Activated T-helper 17 cell treated with anti-CD3 and anti-CD28 coated beads, Interleukin-2, amount 50 U/mL, for 72 hours (primary cell): Measurements from ENCODE around the gene KRT74. TPM values are rescaled to one million over a fixed set of nuclear protein-coding genes. Genes with fewer than 3 reads are reported as not detected.

Source experiments
- ATAC-seq: fragments of 150-1000 bp; cut with Tn5 transposase; replicated peaks from 2 replicates; pipeline ENCODE4 v1.10.0; 2021; ENCODE audit warnings: mild to moderate bottlenecking, moderate library complexity
- H3K27ac Mint-ChIP-seq: one replicate; pipeline ENCODE4 v1.8.0; 2022; ENCODE audit warnings: mixed read lengths
- H3K27me3 Mint-ChIP-seq: one replicate; pipeline ENCODE4 v1.8.0; 2022; ENCODE audit warnings: mixed read lengths
- H3K36me3 Mint-ChIP-seq: one replicate; pipeline ENCODE4 v1.8.0; 2022; ENCODE audit warnings: low read depth, mild to moderate bottlenecking, mixed read lengths
- H3K4me1 Mint-ChIP-seq: one replicate; pipeline ENCODE4 v1.8.0; 2022; ENCODE audit warnings: mixed read lengths
- H3K4me3 Mint-ChIP-seq: one replicate; pipeline ENCODE4 v1.8.0; 2022; ENCODE audit warnings: mild to moderate bottlenecking, mixed read lengths
- H3K9me3 Mint-ChIP-seq: one replicate; pipeline ENCODE4 v1.8.0; 2022; ENCODE audit warnings: mixed read lengths
- total RNA-seq, 2 donors: library from RNA; stranded (reverse); gene quantifications; one replicate each; pipeline ENCODE4 v1.2.3, GENCODE V29; 2022

The KRT74 gene
- total RNA-seq, 2 donors from 2014 or later, result not detected

DNA sequence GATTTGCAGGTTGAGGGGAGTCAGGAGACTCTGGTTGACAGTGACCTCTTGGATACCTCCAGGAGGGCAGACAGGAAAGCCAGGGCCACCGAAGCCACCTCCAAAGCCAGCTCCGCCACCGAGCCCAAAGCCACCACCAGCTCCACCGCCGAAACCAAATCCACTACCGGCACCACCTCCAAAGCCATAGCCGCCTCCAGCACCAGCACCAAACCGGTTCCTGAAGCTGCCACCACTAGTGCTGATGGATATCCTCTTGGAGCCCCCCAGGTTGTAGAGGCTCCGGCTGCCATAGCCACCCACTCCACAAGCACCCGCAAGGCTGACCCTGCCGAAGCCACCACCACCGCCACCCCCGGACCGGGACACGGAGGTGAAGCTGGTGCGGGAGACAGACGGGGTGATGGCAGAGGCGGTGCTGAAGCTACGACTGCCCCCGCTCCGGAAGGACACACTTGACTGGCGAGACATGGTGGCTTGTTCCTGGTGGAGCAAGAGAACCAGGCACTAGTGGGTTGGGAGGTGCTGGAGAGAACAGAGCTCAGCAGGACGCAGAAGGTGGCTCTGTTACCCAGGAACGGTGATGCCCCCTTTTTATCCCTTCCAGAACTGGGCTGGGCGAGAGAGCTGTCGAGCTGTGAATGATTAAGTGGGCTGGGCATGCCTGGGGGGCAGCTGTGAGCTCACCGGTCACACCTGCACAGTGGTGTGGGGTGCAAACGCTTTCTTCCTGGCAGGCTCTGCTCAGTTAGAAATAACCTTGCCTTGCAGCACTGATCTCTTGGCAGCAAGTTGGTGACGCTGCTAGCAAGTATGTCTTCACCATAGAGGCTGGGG is 53.6 kb downstream of the KRT74 start, which contains the start of gene KRT5:
Gene KRT5, minus strand, starts transcription at position 569 of the 837 bp plus-strand sequence. Its CDS starts 98 bp downstream, at position 471.
- H3K27me3 Mint-ChIP-seq, result peaks cover 6% of the 10 kb centered on the region
- no peaks in the 10 kb centered on the region for H3K9me3 Mint-ChIP-seq
- ATAC-seq, result no peak
- H3K4me3 Mint-ChIP-seq, result no peak within 1 kb of the TSS
- H3K4me1 Mint-ChIP-seq, result no peaks in the 10 kb centered on the region
- no peaks in the 10 kb centered on the region for H3K36me3 Mint-ChIP-seq
- no peak within 1 kb of the TSS for H3K27ac Mint-ChIP-seq

DNA sequence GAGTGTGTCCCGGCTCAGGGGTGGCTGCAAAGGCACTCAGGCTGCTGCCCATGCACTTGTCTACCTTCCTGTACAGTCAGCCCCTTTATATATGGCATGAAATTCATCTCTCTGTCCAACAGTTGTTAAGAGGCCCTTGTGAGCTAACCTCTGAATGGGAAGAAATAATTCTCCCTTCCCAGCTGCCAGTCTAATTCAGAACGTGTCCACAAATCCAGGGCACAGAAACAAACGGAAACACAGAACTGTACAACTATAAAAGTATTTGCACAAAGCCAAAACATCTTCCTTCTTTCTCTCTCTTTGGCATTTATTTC is 54.3 kb downstream of the KRT74 start:
- ATAC-seq, result no peak
- Mint-ChIP-seq H3K36me3 (no peaks in the 10 kb centered on the region), H3K27me3 (peaks cover 7% of the 10 kb centered on the region), H3K4me3 (no peak overlapping the region), H3K9me3 (no peaks in the 10 kb centered on the region), H3K4me1 (no peaks in the 10 kb centered on the region), H3K27ac (no peak overlapping the region)

DNA sequence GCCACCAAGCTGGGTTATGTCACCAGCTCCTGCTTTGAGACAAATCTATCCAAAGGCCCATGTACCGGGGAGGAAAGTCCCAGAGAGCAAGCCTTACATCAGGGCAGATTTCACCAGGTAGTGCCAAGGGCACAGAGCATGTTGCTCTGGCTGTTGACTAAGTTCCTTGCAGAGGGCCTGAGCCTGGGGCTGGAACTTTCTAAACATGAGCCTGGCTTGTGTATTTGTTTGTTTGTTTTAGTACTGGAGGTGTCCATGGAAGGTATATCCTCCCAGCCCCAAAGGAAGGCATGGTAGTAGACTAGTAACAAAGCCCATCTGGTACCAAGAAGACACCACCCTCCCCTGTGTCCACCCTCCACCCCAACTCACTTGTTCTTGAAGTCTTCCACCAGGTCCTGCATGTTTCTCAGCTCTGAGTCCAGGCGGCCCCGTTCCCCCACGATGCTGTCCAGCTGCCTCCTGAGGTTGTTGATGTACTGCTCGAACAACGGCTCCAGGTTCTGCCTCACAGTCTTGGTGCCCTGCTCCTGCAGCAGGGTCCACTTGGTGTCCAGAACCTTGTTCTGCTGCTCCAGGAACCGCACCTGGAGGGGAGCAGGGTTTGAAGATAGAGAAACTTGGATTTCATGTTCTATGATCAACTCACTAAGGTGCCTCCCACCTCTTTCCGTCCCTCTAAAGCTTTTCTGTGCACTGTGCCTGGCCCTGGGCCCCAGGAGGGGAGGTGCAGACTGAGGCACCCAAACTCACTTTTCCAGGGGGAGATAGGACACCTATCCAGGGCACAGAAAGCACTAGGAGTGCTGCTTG is 54.9 kb downstream of the KRT74 start:
- Mint-ChIP-seq H3K36me3 (no peaks in the 10 kb centered on the region), H3K4me3 (no peak overlapping the region), H3K27me3 (peaks cover 7% of the 10 kb centered on the region), H3K27ac (no peak overlapping the region), H3K4me1 (no peaks in the 10 kb centered on the region), H3K9me3 (no peaks in the 10 kb centered on the region)
- no peak for ATAC-seq

DNA sequence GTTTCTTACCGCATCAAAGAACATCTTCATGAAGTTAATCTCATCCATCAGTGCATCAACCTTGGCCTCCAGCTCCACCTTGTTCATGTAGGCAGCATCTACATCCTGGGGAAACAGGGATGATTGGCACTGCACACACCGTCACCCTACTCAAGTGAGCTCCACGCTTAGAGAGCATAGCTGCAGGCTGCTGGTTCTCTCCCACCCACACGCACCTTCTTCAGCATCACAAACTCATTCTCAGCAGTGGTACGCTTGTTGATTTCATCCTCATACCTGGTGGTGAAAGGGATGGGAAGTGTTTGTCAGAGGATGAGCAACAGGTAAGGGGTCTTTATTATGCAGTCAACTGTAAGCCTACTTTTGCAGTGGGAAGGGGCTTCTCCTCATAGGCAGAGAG is 55.8 kb downstream of the KRT74 start:
- Mint-ChIP-seq H3K9me3 (no peaks in the 10 kb centered on the region), H3K36me3 (no peaks in the 10 kb centered on the region), H3K4me3 (no peak overlapping the region), H3K4me1 (no peaks in the 10 kb centered on the region), H3K27ac (no peak overlapping the region), H3K27me3 (peaks cover 10% of the 10 kb centered on the region)
- no peak for ATAC-seq

DNA sequence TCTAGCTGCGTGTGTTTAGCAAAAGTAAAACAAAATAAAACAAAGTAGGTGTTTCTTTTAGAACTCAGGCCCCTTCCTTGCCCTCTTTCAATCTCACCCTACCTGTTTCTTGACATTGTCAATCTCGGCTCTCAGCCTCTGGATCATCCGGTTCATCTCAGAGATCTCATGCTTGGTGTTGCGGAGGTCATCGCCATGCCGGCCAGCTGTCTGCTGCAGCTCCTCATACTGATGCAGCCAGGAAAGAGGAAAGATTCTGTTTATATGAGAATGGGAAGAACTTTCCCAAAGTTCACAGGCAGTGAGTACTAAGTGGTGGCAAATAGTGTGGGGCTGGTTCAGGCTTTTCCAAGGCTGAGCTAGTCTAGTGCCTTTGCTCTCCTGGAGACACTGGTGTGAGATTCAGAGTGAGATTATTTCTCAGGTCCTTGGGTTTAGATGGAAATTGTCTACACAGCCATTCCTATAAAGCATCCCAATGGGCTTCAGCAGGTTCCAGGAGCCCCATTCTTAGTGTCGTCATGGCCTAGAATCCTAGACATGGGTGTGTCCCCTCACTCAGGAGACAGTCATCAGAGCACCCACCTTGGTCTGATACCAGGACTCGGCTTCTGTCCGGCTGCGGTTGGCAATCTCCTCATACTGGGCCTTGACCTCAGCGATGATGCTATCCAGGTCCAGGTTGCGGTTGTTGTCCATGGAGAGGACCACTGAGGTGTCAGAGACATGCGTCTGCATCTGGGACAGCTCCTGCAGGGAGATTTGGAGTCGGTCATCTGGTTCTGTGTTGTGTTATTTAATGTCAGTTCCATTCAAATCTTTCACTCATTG is 56.4 kb downstream of the KRT74 start:
- H3K4me1 Mint-ChIP-seq, result no peaks in the 10 kb centered on the region
- H3K4me3 Mint-ChIP-seq, result no peak overlapping the region
- ATAC-seq, result no peak
- no peaks in the 10 kb centered on the region for H3K9me3 Mint-ChIP-seq
- peaks cover 14% of the 10 kb centered on the region for H3K27me3 Mint-ChIP-seq
- no peak overlapping the region for H3K27ac Mint-ChIP-seq
- no peaks in the 10 kb centered on the region for H3K36me3 Mint-ChIP-seq

DNA sequence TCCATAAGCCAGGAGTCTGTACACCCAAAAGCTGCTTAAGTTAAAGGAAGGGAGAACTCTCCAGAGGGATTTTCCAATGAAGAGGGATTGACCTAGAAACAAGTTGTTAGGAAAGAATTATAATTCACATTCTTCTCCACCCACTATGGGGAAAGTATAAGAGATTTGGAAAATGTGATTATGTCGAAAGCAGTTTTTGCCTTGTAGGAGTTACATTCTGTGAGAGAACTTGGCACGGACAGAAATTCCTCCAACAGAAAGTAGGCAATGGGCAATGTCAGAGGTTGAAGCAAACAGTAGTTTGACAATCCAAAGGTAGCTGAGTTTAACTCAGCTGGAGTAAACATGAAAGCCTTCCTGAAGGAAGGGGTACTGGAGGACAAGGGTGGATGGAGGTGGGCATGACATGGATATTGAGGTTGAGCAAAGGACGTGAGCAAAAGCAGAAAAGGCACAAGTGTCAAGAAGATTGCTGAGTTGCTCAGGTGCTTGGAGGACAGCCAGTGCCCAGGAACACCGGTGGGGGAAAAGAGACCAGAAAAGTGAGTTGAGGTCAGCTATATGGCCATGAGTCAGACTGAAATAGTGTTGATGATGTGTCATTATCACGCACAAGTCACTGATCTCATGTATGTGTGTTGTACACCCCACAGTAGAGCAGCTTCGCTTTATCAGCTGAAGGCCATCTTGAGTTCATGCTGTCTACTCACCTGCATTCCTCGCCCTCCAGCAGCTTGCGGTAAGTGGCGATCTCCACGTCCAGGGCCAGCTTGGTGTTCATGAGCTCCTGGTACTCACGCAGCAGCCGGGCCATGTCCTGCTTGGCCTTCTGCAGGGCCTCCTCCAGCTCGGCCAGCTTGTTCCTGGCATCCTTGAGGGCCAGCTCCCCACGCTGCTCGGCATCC is 57.5 kb downstream of the KRT74 start:
- peak; percentile 29 for ATAC-seq
- no peak overlapping the region for H3K4me3 Mint-ChIP-seq
- no peak overlapping the region for H3K27ac Mint-ChIP-seq
- peaks cover 7% of the 10 kb centered on the region for H3K9me3 Mint-ChIP-seq
- peaks cover 14% of the 10 kb centered on the region for H3K27me3 Mint-ChIP-seq
- no peaks in the 10 kb centered on the region for H3K4me1 Mint-ChIP-seq
- no peaks in the 10 kb centered on the region for H3K36me3 Mint-ChIP-seq

Other genes starting within 250 kb of the KRT74 start
- gene KRT85, start 206.4 kb downstream of the KRT74 start, total RNA-seq, result not detected
- gene KRT84, start 188.2 kb downstream of the KRT74 start, total RNA-seq, result not detected
- not detected for gene KRT82, start 167.5 kb downstream of the KRT74 start, total RNA-seq
- not detected for gene KRT75, start 139.5 kb downstream of the KRT74 start, total RNA-seq
- gene KRT6B, start 121.7 kb downstream of the KRT74 start, total RNA-seq, result not detected
- gene KRT6C, start 100.0 kb downstream of the KRT74 start, total RNA-seq, result not detected
- not detected for gene KRT6A, start 80.6 kb downstream of the KRT74 start, total RNA-seq
- not detected for gene KRT5, start 53.4 kb downstream of the KRT74 start, total RNA-seq
- not detected for gene KRT71, start 20.7 kb downstream of the KRT74 start, total RNA-seq
- not detected for gene KRT72, start 27.6 kb upstream of the KRT74 start, total RNA-seq
- gene KRT73, start 44.7 kb upstream of the KRT74 start, total RNA-seq, result not detected
- not detected for gene KRT2, start 78.4 kb upstream of the KRT74 start, total RNA-seq
- gene KRT1, start 106.6 kb upstream of the KRT74 start, total RNA-seq, result not detected
- gene KRT77, start 129.7 kb upstream of the KRT74 start, total RNA-seq, result not detected
- not detected for gene KRT76, start 203.5 kb upstream of the KRT74 start, total RNA-seq
- gene KRT3, start 222.3 kb upstream of the KRT74 start, total RNA-seq, result not detected
- gene KRT4, start 240.3 kb upstream of the KRT74 start, total RNA-seq, result not detected